ENCODE measurements around the gene CLSTN1. TPM values are rescaled to one million over a fixed set of nuclear protein-coding genes. Genes with fewer than 3 reads are reported as not detected.

The CLSTN1 gene
- total RNA-seq, 1 experiment from 2014 or later, result 99.3 TPM

DNA sequence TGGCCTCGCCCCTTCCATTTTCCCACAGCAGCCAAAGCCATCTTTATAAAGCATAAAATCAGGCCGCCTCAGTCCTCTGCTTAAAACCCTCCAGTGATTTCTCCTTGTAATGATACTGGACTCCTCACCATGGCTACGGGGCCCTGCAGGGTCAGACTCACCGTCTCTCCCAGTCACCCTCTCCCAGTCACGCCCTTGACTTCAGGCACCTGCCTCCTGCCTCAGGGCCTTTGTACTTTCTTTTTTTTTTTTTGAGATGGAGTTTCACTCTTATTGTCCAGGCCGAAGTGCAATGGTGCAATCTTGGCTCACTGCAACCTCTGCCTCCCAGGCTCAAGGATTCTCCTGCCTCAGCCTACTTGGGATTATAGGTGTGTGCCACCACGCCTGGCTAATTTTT is 124.4 kb downstream of the CLSTN1 start:
- no TSS peak for BruUV-seq (replicated peaks)
- CTCF ChIA-PET, result no interaction called here
- no peak for DNase-seq
- no peaks in the 10 kb centered on the region for H3K36me3 Mint-ChIP-seq (ENCODE audit: insufficient read depth, unreplicated experiment)
- no peaks in the 10 kb centered on the region for H3K4me1 Mint-ChIP-seq (ENCODE audit: low read depth, unreplicated experiment)
- intact Hi-C loops (cut with micrococcal nuclease; ENCODE audit: unreplicated experiment), result no loop called here
- H3K27me3 Mint-ChIP-seq (ENCODE audit: unreplicated experiment), result no peaks in the 10 kb centered on the region
- TF ChIP-seq, protein P1, sequence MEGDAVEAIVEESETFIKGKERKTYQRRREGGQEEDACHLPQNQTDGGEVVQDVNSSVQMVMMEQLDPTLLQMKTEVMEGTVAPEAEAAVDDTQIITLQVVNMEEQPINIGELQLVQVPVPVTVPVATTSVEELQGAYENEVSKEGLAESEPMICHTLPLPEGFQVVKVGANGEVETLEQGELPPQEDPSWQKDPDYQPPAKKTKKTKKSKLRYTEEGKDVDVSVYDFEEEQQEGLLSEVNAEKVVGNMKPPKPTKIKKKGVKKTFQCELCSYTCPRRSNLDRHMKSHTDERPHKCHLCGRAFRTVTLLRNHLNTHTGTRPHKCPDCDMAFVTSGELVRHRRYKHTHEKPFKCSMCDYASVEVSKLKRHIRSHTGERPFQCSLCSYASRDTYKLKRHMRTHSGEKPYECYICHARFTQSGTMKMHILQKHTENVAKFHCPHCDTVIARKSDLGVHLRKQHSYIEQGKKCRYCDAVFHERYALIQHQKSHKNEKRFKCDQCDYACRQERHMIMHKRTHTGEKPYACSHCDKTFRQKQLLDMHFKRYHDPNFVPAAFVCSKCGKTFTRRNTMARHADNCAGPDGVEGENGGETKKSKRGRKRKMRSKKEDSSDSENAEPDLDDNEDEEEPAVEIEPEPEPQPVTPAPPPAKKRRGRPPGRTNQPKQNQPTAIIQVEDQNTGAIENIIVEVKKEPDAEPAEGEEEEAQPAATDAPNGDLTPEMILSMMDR (IDR thresholded peaks at IDR 0.05; ENCODE audit: unreplicated experiment), result no peak
- no peak overlapping the region for H3K27ac Mint-ChIP-seq (ENCODE audit: unreplicated experiment)
- H3K9me3 Mint-ChIP-seq (ENCODE audit: low read depth, unreplicated experiment), result peaks cover 4% of the 10 kb centered on the region
- no peak overlapping the region for H3K4me3 Mint-ChIP-seq (ENCODE audit: low read depth, unreplicated experiment)

DNA sequence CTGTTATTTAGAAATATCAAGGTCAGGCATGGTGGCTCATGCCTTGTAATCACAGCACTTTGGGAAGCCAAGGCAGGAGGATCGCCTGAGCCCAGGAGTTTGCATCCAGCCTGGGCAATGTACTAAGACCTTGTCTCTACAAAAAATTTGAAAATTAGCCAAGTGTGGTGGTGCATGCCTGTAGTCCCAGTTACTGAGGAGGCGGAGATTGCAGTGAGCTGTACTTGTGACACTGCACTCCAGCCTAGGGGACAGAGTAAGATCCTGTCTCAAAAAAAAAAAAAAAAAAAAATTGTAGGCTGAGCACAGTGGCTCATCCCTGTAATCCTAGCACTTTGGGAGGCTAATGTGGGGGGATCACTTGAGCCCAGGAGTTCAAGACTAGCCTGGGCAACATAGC is 127.0 kb downstream of the CLSTN1 start:
- H3K36me3 Mint-ChIP-seq (ENCODE audit: insufficient read depth, unreplicated experiment), result no peaks in the 10 kb centered on the region
- no peaks in the 10 kb centered on the region for H3K4me1 Mint-ChIP-seq (ENCODE audit: low read depth, unreplicated experiment)
- H3K27ac Mint-ChIP-seq (ENCODE audit: unreplicated experiment), result no peak overlapping the region
- no peaks in the 10 kb centered on the region for H3K27me3 Mint-ChIP-seq (ENCODE audit: unreplicated experiment)
- no peak overlapping the region for H3K4me3 Mint-ChIP-seq (ENCODE audit: low read depth, unreplicated experiment)
- DNase-seq, result no peak
- no TSS peak for BruUV-seq (replicated peaks)
- CTCF ChIA-PET, result no interaction called here
- intact Hi-C loops (cut with micrococcal nuclease; ENCODE audit: unreplicated experiment), result no loop called here
- H3K9me3 Mint-ChIP-seq (ENCODE audit: low read depth, unreplicated experiment), result no peaks in the 10 kb centered on the region
- TF ChIP-seq, protein P1 (IDR thresholded peaks at IDR 0.05; ENCODE audit: unreplicated experiment), result no peak

DNA sequence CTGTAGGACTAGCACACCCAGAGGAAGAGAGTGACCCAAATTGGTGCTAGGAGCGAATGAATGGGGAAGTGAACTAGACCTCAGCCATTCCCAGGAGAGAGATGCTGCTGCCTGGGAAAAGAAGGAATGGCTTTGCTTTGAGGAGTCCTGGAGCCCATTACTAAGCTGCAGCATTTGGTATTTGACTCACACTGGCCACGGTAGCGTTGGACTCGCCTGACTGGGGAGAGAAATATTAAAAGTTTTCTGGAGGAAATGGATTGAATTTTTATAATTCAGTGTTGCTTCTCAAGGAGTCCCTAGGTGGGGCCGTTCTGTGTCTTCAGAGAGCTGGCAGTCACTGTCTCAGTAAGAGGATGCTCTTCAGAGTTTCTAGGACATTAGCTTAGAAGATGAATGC is 132.1 kb downstream of the CLSTN1 start:
- Mint-ChIP-seq H3K9me3 (ENCODE audit: low read depth, unreplicated experiment) (no peaks in the 10 kb centered on the region), H3K4me1 (ENCODE audit: low read depth, unreplicated experiment) (peaks cover 8% of the 10 kb centered on the region), H3K36me3 (ENCODE audit: insufficient read depth, unreplicated experiment) (peaks cover 32% of the 10 kb centered on the region), H3K27me3 (ENCODE audit: unreplicated experiment) (peaks cover 10% of the 10 kb centered on the region), H3K27ac (ENCODE audit: unreplicated experiment) (no peak overlapping the region), H3K4me3 (ENCODE audit: low read depth, unreplicated experiment) (no peak overlapping the region)
- no TSS peak for BruUV-seq (replicated peaks)
- DNase-seq, result no peak
- CTCF ChIA-PET, result interaction anchor here (0.6 to 0.8 kb wide), 2 partner anchors 38 to 139 kb away, joined by 3 read pairs; no protein-coding TSS in a partner anchor
- TF ChIP-seq, protein P1 (IDR thresholded peaks at IDR 0.05; ENCODE audit: unreplicated experiment), result no peak
- intact Hi-C loops (cut with micrococcal nuclease; ENCODE audit: unreplicated experiment), result no loop called here

DNA sequence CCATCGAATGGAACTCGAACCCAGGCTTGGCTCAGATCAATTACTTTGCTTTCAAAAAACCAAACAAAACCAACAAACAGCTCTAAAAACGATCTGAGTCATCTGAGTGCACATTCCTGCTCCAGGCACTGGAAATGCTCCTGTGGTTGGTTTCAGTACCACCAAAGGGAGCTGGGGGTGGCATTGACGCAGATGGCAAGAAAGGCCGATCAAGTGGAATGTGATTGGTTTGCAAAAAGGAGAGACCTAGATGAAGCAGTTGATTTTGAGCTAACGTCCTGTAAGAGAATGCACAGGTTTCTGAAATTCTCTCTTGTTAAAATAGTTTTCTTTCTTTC is 132.7 kb downstream of the CLSTN1 start:
- peaks cover 10% of the 10 kb centered on the region for H3K27me3 Mint-ChIP-seq (ENCODE audit: unreplicated experiment)
- H3K36me3 Mint-ChIP-seq (ENCODE audit: insufficient read depth, unreplicated experiment), result peaks cover 32% of the 10 kb centered on the region
- BruUV-seq (replicated peaks), result no TSS peak
- TF ChIP-seq, protein P1 (IDR thresholded peaks at IDR 0.05; ENCODE audit: unreplicated experiment), result no peak
- no peak overlapping the region for H3K27ac Mint-ChIP-seq (ENCODE audit: unreplicated experiment)
- no peak overlapping the region for H3K4me3 Mint-ChIP-seq (ENCODE audit: low read depth, unreplicated experiment)
- H3K4me1 Mint-ChIP-seq (ENCODE audit: low read depth, unreplicated experiment), result peaks cover 8% of the 10 kb centered on the region
- H3K9me3 Mint-ChIP-seq (ENCODE audit: low read depth, unreplicated experiment), result no peaks in the 10 kb centered on the region
- intact Hi-C loops (cut with micrococcal nuclease; ENCODE audit: unreplicated experiment), result no loop called here
- no peak for DNase-seq
- CTCF ChIA-PET, result no interaction called here

Measured in Calu3 (cell line).